Measurements from ENCODE around the gene GTF3C2.
"Not testable (repeated sequence)": the region's sequence is repeated elsewhere in the genome, so short reads cannot be mapped to it uniquely, and the experiment has no call there.

The GTF3C2 gene

DNA sequence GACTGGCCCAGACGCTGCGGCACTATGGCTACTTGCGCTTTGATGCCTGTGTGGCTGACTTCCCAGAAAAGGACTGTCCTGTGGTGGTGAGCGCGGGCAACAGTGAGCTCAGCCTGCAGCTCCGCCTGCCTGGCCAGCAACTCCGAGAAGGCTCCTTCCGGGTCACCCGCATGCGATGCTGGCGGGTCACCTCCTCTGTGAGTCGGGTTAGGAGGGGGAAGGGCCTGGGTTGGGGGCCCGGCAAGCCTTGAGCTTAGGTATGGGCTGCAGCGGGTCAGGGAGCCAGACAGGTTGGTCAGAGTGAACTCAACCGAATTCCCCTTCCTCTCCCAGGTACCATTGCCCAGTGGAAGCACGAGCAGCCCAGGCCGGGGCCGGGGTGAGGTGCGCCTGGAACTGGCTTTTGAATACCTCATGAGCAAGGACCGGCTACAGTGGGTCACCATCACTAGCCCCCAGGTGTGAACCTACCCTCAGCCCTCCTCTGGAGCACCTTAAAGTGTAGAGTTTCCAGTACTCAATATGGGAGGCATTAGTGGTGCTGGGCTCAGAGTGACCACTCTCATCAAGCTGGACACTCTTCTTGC, 19.0 kb upstream of the GTF3C2 start:
- no peak for DNase-seq (ENCODE audit: extremely low read depth in 1 of 2, low read depth in 1 of 2)

DNA sequence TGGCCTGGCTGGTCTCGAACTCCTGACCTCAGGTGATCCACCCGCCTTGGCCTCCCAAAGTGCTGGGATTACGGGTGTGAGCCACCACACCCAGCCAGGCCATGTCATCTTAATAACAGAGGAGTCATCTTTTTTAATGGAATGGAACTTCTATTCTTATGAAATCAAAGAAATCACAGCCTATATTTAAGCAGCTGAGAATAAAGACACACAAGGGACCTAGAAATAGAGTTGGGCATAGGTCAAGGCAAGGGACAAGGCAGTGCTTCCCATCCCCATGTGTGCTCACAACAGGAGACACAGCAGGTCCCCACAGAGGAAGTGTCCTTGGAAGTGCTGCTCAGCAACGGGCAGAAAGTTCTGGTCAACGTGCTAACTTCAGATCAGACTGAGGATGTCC, 17.0 kb upstream of the GTF3C2 start:
- DNase-seq (ENCODE audit: extremely low read depth in 1 of 2, low read depth in 1 of 2) = no peak

DNA sequence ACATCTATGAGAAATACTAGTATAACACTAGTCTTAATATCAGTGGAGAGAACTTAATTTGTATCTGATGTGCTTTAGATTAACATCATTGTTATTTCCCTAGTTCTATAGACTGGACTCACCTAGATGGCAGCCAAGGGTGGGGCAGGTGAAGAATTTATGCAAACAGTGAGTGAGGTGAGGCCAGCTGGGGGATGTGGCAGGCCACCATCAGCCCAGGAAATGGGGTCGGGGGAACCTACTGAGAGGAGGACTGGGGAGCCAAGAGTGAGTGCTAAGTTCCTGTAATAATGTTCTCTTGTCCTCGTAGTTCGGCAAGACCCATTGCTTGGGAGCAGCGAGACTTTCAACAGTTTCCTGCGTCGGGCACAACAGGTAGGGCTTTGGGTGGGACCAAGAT, 16.4 kb upstream of the GTF3C2 start:
- no peak for DNase-seq (ENCODE audit: extremely low read depth in 1 of 2, low read depth in 1 of 2)

DNA sequence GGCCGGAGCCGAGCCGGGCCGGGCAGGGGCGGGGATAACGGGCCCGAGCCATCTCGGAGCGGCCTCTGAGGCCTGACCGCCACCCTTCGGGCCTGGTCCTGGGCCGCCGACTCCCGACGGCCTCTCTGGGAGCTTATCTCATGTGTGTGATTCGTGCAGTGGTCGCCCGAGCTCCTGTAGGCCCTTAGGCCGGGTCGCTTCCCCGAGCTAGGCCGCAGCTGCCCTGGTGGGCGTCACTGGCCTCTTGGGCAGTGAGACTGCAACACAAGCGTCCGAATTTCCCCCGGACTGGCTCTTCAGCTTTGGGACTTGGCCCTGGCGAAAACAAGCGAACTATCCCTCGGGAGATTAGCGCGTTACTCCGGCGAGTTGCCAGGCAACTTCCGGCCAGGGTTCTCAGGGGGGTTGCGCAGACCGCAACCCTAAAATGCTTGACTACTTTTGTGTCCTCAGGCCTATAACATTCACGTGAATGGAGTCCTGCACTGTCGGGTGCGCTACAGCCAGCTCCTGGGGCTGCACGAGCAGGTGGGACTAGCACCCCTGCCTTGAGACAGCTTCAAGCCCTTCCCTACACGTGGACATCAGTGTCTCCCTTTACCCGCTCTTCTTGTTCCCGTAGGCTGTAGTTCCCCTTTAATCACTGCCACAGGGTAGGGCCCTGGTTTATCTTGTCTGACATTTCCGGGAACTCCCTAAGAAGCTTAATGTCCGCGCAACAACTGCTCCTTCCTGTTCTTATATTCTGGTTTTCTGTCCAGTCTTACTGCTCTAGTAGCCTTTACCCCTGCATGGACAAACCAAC, 14.5 kb upstream of the GTF3C2 start:
- no peak for DNase-seq (ENCODE audit: extremely low read depth in 1 of 2, low read depth in 1 of 2)

DNA sequence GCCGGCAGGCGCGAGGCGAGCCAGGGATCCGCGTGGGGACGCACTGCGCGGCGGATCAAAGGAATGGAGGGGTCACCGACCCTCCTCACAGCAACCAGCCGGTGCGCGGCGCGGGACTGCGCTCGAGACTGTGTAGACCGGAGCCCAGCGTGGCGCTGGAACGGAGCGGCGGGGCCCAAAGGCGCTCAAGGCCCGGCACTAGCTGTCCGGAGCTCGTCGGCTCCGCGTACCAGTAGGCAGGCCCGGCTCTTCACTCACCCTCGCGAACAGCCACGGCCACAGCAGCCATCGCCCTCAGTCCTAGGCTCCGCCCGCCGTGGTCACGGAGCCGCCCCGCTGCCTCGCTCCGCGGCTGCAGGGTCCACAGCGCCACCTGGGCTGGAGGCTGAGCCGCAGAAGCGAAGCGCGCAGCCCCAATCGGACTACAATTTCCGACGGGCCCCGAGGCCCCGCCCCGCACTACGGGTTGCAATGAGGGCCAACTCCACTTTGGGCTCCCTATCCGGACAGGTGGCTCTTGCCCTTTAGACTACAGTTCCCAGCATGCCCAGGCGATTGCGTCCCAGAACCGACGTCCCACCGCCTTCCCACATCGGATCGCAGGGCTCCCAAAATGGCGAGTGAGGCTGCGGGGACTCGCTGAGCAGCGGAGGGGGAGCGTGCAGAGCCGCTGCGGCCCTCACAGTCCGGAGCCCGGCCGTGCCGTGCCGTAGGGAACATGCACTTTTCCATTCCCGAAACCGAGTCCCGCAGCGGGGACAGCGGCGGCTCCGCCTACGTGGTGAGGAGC, 13.7 kb upstream of the GTF3C2 start, which contains the start of the genes EIF2B4 and SNX17:
Gene EIF2B4, minus strand, starts transcription at position 313 of the 790 bp plus-strand sequence. Its CDS starts 24 bp downstream, at position 289.
Gene SNX17, plus strand, starts transcription at position 591 of the 790 bp plus-strand sequence. Its CDS starts 128 bp downstream, at position 719.
- peak; percentile 99 for DNase-seq (ENCODE audit: extremely low read depth in 1 of 2, low read depth in 1 of 2)

DNA sequence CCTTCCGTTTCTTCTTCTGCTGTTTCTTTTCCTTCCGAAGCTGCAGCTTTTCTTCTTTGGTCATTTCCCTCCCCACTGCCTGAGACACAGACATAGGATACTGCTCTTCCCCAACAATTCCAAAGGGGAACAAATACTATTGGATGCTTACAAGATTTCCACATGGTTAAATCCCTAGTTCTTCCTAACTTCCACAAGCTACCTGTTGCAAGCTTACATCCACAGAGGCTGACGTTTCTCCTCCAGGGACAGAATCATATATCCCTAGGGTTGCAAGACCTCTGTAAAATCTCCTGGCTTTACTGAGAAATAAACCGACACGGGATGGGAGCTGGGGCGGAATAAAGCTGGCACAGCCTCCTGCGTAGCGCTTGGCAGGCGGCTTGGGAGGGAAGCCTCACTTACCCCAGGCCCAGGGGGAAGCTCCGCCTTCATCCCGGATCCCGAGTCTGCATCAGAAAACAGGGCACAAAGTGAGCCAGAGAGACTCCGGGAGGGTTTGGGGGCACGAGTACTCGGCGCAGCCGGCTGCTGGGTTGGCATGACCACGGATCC, 13.0 kb upstream of the GTF3C2 start:
- no peak for DNase-seq (ENCODE audit: extremely low read depth in 1 of 2, low read depth in 1 of 2)

DNA sequence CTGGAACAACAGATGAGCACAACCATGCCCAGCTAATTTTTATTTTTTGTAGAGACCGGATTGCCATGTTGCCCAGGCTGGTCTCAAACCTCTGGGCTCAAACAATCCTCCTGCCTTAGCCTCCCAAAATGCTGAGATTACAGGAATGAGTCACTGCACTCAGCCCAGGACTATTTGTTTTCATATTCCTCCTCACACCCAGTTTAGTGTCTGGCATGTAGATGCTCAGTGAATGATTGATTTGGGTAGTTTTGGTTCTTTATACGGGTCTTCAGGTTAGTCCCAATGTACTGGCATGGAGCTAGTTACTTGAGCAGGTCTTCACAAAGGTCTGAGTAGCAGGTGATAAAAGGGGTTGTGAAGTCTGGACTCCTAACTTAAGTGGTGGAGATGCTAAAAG, 7.4 kb upstream of the GTF3C2 start:
- DNase-seq (ENCODE audit: extremely low read depth in 1 of 2, low read depth in 1 of 2) = no peak

DNA sequence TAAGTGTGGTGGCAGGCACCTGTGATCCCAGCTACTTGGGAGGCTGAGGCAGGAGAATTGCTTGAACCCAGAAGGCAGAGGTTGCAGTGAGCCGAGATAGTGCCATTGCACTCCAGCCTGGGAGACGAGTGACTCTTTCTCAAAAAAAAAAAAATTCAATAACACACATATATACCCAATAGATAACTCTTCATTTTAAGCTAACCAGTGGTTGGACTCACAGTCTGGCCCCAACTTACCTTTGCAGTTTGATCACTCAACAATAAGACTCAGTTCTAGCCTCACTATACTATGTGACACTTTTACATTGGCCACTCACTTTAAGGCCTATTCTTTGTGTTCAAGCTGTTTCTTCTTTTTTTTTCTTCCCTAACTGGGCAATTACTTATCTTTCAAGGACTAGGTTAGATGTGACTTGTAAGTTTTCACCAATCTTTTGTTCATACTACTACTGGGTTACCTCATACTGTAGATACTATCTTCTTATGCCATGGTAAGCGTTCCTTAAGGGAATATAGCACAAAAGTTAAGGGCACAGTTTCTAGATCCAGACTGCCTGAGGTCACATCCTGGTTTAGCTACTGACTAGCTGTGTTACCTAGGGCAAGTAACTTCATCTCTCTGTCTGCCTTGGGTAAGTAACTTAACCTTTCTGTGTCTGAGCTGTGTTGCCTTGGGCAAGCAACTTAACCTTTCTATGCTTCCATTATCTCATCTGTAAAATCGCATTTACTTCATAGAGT, 6.3 kb upstream of the GTF3C2 start:
- no peak for DNase-seq (ENCODE audit: extremely low read depth in 1 of 2, low read depth in 1 of 2)

DNA sequence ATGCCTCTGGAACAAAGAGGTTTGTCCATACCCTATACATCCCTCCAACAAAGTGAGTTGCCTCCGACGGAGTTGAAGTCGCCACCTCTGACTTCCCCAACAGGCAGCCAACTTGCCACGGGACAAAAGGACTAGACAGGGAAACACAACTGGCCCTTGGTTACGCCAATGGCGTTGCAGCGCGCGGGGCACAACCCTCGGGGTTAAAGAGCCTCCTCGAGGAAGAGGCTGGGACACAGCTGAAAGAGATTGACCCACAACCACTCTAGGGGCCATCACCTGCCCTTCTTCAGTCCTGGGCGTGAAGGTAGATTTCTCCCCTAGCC, 545 bp downstream of the GTF3C2 start:
- DNase-seq (ENCODE audit: extremely low read depth in 1 of 2, low read depth in 1 of 2) = peak in 1 of 2 donors; percentile 48

DNA sequence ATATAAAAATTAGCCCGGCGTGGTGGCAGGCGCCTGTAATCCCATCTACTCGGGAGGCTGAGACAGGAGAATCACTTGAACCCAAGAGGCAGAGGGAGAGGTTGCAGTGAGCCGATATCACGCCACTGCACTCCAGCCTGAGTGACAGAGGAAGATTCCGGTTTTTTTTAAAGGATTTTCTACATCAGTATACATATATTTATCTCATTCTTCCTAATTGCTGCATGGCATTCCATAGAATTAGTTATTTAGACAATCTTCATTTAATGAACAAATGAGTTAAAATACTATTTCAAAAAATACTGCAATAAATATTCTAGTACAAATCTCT, 2.0 kb downstream of the GTF3C2 start:
- DNase-seq (ENCODE audit: extremely low read depth in 1 of 2, low read depth in 1 of 2) = no peak

DNA sequence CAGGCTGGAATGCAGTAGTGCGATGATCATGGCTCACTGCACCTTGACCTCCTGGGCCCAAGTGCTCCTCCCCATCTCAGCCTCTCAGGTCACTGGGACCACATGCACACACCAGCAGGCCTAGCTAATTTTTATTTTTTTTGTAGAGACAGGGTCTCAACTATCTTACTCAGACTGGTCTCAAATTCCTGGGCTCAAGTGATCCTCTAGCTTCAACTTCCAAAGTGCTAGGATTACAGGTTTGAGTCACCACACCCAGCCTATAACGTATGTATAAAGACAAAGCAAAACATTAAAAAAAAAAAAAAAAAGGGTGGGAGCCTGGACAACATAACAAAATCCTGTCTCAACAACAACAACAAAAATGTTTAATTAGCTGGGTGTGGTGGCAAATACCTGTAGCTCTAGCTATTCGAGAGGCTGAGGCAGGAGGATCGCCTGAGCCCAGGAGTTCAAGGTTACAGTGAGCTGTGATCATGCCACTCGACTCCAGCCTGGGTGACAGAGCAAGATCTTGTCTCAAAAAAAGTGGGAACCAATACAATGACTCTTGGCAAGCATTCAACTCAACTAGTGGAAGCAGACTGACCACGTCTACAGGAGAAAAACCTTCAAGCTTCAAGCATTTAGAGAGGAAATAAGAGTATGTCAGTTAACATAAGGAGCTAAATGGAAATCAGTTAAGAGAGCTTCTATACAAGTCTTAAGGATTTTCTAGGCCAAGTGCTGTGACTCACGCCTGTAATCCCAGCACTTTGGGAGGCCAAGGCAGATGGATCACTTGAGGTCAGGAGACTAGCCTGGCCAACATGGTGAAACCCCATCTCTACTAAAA, 2.6 kb downstream of the GTF3C2 start:
- DNase-seq (ENCODE audit: extremely low read depth in 1 of 2, low read depth in 1 of 2) = no peak

DNA sequence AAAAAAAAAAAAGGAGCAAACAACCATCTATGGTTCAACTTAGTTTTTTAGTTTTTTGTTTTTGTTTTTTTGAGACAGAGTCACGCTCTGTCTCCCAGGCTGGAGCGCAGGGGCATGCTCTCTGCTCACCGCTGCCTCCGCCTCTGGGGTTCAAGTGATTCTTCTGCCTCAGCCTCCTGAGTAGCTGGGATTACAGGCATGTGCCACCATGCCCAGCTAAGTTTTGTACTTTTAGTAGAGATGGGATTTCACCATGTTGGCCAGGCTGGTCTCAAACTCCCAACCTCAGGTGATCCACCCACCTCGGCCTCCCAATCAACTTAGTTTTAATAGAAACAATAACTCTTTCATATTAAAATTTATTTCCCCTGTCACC, 3.2 kb downstream of the GTF3C2 start:
- not testable (repeated sequence) for DNase-seq (ENCODE audit: extremely low read depth in 1 of 2, low read depth in 1 of 2)

DNA sequence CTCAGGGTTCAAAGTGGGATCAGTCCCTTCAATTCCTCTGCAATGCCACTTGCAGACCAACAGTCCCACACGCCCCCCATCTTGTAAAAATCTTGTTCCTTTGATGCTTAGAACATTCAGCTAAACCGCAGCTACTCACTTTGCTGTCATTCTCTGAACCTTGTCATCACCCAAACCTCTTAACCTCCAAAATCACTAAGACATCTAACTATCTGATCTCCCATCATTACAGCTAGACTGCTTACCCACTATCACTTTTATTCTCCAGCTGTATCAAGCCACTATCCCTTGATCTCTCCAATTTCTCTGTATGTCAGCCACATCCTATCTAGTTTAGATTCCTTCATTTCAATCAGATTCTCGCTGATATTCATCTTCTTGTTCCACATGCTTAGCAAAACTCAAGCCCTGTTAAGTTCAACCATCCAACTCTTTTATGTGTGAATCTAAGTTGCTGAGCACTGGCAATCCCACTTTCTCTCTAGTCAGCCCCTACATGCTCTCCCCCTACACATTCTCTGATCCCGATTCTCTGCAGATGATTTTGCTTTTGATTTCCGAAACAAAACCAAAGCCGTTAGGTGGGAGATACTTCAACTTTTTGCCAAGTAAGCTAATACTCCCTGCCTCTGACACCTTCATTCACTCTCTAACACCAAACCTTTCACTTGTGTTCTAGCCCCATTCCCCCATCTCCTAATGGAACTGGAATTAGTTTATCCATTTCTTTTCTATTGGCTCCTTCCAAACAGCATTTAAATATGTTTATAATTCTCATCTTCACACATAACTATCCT, 4.6 kb downstream of the GTF3C2 start:
- DNase-seq (ENCODE audit: extremely low read depth in 1 of 2, low read depth in 1 of 2) = no peak

DNA sequence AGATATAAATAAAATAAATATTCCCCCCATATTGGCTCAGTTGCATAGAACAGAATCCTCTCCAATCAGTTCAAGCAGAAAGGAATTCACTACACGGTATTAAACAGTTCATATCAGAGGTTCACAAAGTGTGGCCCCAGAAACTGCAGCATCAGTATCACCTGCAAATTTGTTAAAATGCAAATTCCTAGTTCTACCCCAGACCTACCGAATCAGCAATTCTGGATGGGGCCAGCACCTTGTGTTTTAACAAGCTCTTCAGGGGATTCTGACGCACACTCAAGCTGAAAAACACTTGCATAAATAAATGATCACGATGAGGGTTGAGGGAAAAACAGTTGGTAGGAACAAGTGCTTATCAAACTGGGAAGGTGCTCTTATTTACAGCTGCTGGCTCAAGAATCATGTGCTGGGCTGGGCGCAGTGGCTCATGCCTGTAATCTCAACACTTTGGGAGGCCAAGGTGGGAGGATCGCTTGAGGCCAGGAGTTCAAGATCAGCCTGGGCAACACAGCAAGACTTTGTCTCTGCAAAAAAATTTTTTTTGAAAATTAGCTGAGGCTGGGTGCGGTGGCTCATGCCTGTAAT, 6.4 kb downstream of the GTF3C2 start:
- no peak for DNase-seq (ENCODE audit: extremely low read depth in 1 of 2, low read depth in 1 of 2)

DNA sequence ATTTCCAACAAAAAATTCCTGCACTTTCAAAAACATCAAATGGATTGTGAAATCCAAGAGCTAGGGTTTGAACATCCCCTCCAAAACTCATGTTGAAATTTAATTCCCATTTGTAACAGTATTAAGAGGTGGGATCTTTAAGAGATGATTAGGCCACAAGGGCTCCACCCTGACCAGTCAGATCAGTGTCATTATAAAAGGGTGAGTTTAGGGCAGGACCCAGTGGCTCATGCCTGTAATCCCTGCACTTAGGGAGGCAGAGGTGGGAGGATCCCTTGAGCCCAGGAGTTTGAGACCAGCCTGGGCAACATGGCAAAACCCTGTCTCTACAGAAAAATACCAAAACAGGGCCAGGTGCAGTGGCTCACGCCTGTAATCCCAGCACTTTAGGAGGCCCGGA, 8.9 kb downstream of the GTF3C2 start:
- no peak for DNase-seq (ENCODE audit: extremely low read depth in 1 of 2, low read depth in 1 of 2)

DNA sequence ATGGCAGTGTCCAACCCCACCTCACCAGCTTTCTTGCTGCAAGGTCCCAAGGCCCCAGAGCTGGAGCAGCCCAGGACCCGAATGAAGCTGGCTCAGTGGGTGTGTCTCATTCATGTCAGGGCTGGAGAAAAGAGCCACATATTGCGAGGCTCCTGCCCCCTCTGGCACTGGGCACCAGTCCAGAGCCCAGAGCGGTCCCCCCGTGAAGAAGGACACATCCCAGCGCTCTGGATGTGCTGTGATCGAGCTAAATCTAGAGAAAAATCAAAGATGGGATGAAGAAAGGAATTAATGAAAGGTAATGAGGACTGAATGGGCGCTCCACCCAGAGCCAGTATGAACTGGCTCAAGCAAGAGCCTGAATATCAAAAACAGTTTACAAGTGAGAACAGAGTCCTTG, 20.4 kb downstream of the GTF3C2 start:
- DNase-seq (ENCODE audit: extremely low read depth in 1 of 2, low read depth in 1 of 2) = no peak

DNA sequence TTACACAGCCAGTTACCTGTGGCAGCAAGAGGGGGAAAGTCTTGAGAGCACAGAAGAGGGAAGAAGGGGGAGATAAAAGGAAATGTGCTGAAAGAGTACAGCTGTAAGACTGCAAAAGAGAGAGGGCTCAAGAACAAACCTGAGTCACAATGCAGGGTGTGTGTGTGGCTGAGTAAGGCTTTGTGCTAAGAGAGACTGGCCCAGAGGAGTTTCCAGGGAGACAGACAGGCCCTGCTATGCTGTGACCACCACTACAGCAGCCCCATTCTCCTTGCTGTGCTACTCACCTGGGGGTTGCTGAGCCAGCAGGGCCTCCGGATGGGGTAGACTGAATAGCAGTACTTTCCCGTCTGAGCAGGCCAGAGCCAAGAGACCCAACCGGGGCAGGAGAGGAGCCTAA, 21.3 kb downstream of the GTF3C2 start:
- DNase-seq (ENCODE audit: extremely low read depth in 1 of 2, low read depth in 1 of 2) = no peak

DNA sequence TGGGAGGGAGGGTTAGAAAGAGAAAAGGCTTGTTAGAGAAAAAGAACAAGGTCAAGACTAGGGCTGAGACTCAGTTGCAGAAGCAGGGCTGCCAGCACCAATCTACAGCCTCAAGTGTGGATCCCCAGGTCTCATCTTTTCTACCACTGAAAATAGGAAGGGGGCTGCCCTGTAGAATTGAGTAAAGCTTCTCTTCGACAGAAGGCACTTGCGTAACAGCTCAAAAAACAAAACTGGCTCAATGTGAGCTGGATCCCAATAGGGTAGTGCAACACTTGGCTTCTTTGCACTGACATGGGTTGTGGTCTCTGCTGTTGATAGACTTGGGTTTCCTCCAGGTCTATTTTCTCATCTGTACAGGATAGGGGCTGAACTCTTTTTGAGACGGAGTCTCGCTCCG, 31.8 kb downstream of the GTF3C2 start:
- no peak for DNase-seq (ENCODE audit: extremely low read depth in 1 of 2, low read depth in 1 of 2)

Data from stimulated activated CD8-positive, alpha-beta memory T cell treated with anti-CD3 and anti-CD28 coated beads, Interleukin-7, amount 100 ng/mL, for 48 hours (primary cell).